HCT116 (cell line): ENCODE data around the gene CAMK2D. TPM values are rescaled to one million over a fixed set of nuclear protein-coding genes. Genes with fewer than 3 reads are reported as not detected.

ENCODE experiments used
- ATAC-seq: fragments of 200-7000 bp; cut with Tn5 transposase; 2 replicates; pipeline ENCODE4 v1.9.1; 2020; ENCODE audit warnings: mild to moderate bottlenecking, moderate library complexity
- BruUV-seq: library from RNA; stranded (reverse); fragments of 400-500 nt; replicated peaks from 2 replicates; lab custom pipeline; 2021; lab: Mats Ljungman, UMichigan
- CTCF ChIA-PET: fragments of 300-600 bp; sonication (Branson Sonifier 250); formaldehyde crosslinking; loops from one replicate; lab custom pipeline; 2021; ENCODE audit warnings: antibody characterized with exemption; lab: Charles Lee
- POLR2A ChIA-PET: fragments of 300-600, 350-600 bp; sonication (Branson Sonifier 250); formaldehyde crosslinking; loops from one replicate; lab custom pipeline; 2021; ENCODE audit warnings: antibody characterized with exemption; lab: Charles Lee
- RAD21 ChIA-PET, 2 experiments: fragments of 300-600 bp; sonication (Branson Sonifier 250); formaldehyde crosslinking; loops; one replicate each; lab custom pipeline; 2023; ENCODE audit warnings: low total read pairs in 2 of 2; ENCODE audit not compliant: uncharacterized antibody in 2 of 2, unreplicated experiment in 2 of 2, low non-redundant PET in 1 of 2; lab: Charles Lee
- DNase-seq: peaks from one replicate; pipeline ENCODE4 v3.0.0-alpha.2; 2010; ENCODE audit warnings: low read depth, low spot score
- H2AFZ ChIP-seq: fragments of 200-600 bp; shearing (Covaris generic), sonication (generic); 2 replicates; pipeline ENCODE4 v1.6.1; 2017; ENCODE audit warnings: low read depth, mixed run types, mixed read lengths, antibody characterized with exemption, low read length; ENCODE audit not compliant: poor library complexity, severe bottlenecking
- H3K27ac ChIP-seq: 2 replicates; pipeline ENCODE4 v1.5.1; 2012; ENCODE audit warnings: low read depth, low read length
- H3K27me3 ChIP-seq: fragments of 200-600 bp; sonication (generic); 2 replicates; pipeline ENCODE4 v1.6.1; 2016; ENCODE audit warnings: mixed run types, low read length, mixed read lengths; ENCODE audit not compliant: insufficient read depth
- H3K36me3 ChIP-seq, 2 experiments: fragments of 200-500 bp in 1 of 2; fragments of 200-600 bp in 1 of 2; sonication (Bioruptor generic) in 1 of 2; sonication (generic) in 1 of 2; 2 replicates each; pipeline versions ENCODE4 v1.5.1 to v1.6.1; 2014 to 2016; ENCODE audit warnings: low read length in 2 of 2, inconsistent platforms in 1 of 2, mixed read lengths in 1 of 2, mixed run types in 1 of 2; ENCODE audit not compliant: insufficient read depth in 2 of 2, control insufficient read depth in 1 of 2
- H3K4me1 ChIP-seq, 2 experiments: fragments of 200-600 bp in 1 of 2; sonication (generic) in 1 of 2; 2 replicates each; pipeline versions ENCODE4 v1.5.1 to v1.6.1; 2012 to 2017; ENCODE audit warnings: low read length in 2 of 2, inconsistent platforms in 1 of 2, mild to moderate bottlenecking in 1 of 2, mixed read lengths in 1 of 2, mixed run types in 1 of 2, moderate library complexity in 1 of 2; ENCODE audit not compliant: insufficient read depth in 2 of 2, control insufficient read depth in 1 of 2
- H3K4me2 ChIP-seq: fragments of 200-600 bp; sonication (generic); 2 replicates; pipeline ENCODE4 v1.6.1; 2017; ENCODE audit warnings: mixed run types, low read length, mixed read lengths
- H3K4me3 ChIP-seq, 2 experiments: fragments of 200-600 bp in 1 of 2; sonication (generic) in 1 of 2; replicated peaks in 1 of 2; 2 replicates each; pipeline ENCODE4 v1.5.1; 2011 to 2016; ENCODE audit warnings: low read length in 2 of 2, control low read depth in 1 of 2, low read depth in 1 of 2, mild to moderate bottlenecking in 1 of 2, mixed read lengths in 1 of 2, mixed run types in 1 of 2
- H3K79me2 ChIP-seq: fragments of 200-600 bp; sonication (generic); 2 replicates; pipeline ENCODE4 v1.6.1; 2017; ENCODE audit warnings: mild to moderate bottlenecking, mixed run types, low read length, moderate library complexity, mixed read lengths; ENCODE audit not compliant: insufficient read depth
- H3K9ac ChIP-seq: fragments of 200-600 bp; sonication (generic); 2 replicates; pipeline ENCODE4 v1.6.1; 2016; ENCODE audit warnings: low read length, mixed read lengths
- H3K9me2 ChIP-seq: fragments of 200-600 bp; sonication (generic), shearing (Covaris generic); 2 replicates; pipeline ENCODE4 v1.6.1; 2017; ENCODE audit warnings: mixed run types, mild to moderate bottlenecking, moderate library complexity; ENCODE audit not compliant: insufficient read depth
- H3K9me3 ChIP-seq, 2 experiments: fragments of 200-500 bp in 1 of 2; fragments of 200-600 bp in 1 of 2; sonication (Bioruptor generic) in 1 of 2; sonication (generic) in 1 of 2; 2 replicates each; pipeline ENCODE4 v1.6.1; 2014 to 2017; ENCODE audit warnings: low read length in 2 of 2, mixed read lengths in 2 of 2, inconsistent platforms in 1 of 2, low read depth in 1 of 2, mild to moderate bottlenecking in 1 of 2, mixed run types in 1 of 2, moderate library complexity in 1 of 2; ENCODE audit not compliant: control insufficient read depth in 1 of 2, insufficient read depth in 1 of 2
- H4K20me1 ChIP-seq: fragments of 200-600 bp; sonication (generic), shearing (Covaris generic); 2 replicates; pipeline ENCODE4 v1.6.1; 2017; ENCODE audit warnings: mixed run types, mild to moderate bottlenecking, moderate library complexity; ENCODE audit not compliant: insufficient read depth
- ATF3 ChIP-seq: IDR thresholded peaks from 2 replicates; pipeline ENCODE4 v1.6.1; 2012
- CBX3 ChIP-seq: IDR thresholded peaks from 2 replicates; pipeline ENCODE4 v1.6.1; 2012; ENCODE audit warnings: low read depth
- CEBPB ChIP-seq: IDR thresholded peaks from 2 replicates; pipeline ENCODE4 v1.6.1; 2012; ENCODE audit warnings: low read depth
- CTCF ChIP-seq, 3 experiments: fragments of 200-600 bp in 1 of 3; sonication (generic) in 1 of 3; IDR thresholded peaks in 2 of 3; conservative IDR thresholded peaks in 1 of 3; 2 replicates each; pipeline ENCODE4 v1.5.1; 2012 to 2017; ENCODE audit warnings: low read depth in 2 of 3, low read length in 2 of 3, antibody characterized with exemption in 1 of 3, borderline replicate concordance in 1 of 3, control low read depth in 1 of 3, mild to moderate bottlenecking in 1 of 3, mixed read lengths in 1 of 3, mixed run types in 1 of 3, moderate library complexity in 1 of 3; ENCODE audit not compliant: insufficient read depth in 1 of 3
- EGR1 ChIP-seq: IDR thresholded peaks from 2 replicates; pipeline ENCODE4 v1.6.1; 2012; ENCODE audit warnings: low read depth
- ELF1 ChIP-seq: IDR thresholded peaks from 2 replicates; pipeline ENCODE4 v1.6.1; 2012; ENCODE audit warnings: low read depth, borderline replicate concordance
- FOSL1 ChIP-seq: IDR thresholded peaks from 2 replicates; pipeline ENCODE4 v1.6.1; 2012; ENCODE audit warnings: low read depth
- MAX ChIP-seq: IDR thresholded peaks from 2 replicates; pipeline ENCODE4 v1.6.1; 2012
- POLR2AphosphoS5 ChIP-seq: IDR thresholded peaks from 2 replicates; pipeline ENCODE4 v1.6.1; 2011; ENCODE audit warnings: mild to moderate bottlenecking, low read depth, low read length, moderate library complexity
- RAD21 ChIP-seq: IDR thresholded peaks from 2 replicates; pipeline ENCODE4 v1.6.1; 2012; ENCODE audit warnings: low read depth, mild to moderate bottlenecking
- SIN3A ChIP-seq: IDR thresholded peaks from 2 replicates; pipeline ENCODE4 v1.6.1; 2012; ENCODE audit warnings: low read depth
- SP1 ChIP-seq: IDR thresholded peaks from 2 replicates; pipeline ENCODE4 v1.6.1; 2012; ENCODE audit warnings: low read depth
- SRF ChIP-seq: IDR thresholded peaks from 2 replicates; pipeline ENCODE4 v1.6.1; 2012; ENCODE audit warnings: low read depth
- TCF7L2 ChIP-seq: IDR thresholded peaks from 2 replicates; pipeline ENCODE4 v1.7.0; 2011; ENCODE audit warnings: borderline replicate concordance, inconsistent platforms; ENCODE audit not compliant: insufficient read depth, insufficient read length; ENCODE audit errors: extremely low read depth
- YY1 ChIP-seq: IDR thresholded peaks from 2 replicates; pipeline ENCODE4 v1.6.1; 2011; ENCODE audit warnings: low read length, low read depth, moderate library complexity, mild to moderate bottlenecking; ENCODE audit not compliant: insufficient replicate concordance; ENCODE audit errors: extremely low read depth
- ZFX ChIP-seq: fragments of 450-650 bp; IDR thresholded peaks from 2 replicates; pipeline ENCODE4 v1.6.1; 2017
- ZNF274 ChIP-seq: fragments of 200-500 bp; sonication (Bioruptor generic); IDR thresholded peaks from 2 replicates; pipeline ENCODE4 v1.6.1; 2014; ENCODE audit warnings: mild to moderate bottlenecking, low read depth, low read length, inconsistent platforms
- intact Hi-C: fragments of 100-400 bp; cut with micrococcal nuclease; formaldehyde crosslinking; loops from 2 replicates; pipeline ENCODE4 v1.10.0; 2022
- total RNA-seq: library from RNA; stranded (reverse); gene quantifications from one replicate; pipeline ENCODE4 v1.2.1, GENCODE V29; 2021; ENCODE audit not compliant: unreplicated experiment

Gene CAMK2D
- total RNA-seq, 1 experiment from 2014 or later, result 67.0 TPM

DNA sequence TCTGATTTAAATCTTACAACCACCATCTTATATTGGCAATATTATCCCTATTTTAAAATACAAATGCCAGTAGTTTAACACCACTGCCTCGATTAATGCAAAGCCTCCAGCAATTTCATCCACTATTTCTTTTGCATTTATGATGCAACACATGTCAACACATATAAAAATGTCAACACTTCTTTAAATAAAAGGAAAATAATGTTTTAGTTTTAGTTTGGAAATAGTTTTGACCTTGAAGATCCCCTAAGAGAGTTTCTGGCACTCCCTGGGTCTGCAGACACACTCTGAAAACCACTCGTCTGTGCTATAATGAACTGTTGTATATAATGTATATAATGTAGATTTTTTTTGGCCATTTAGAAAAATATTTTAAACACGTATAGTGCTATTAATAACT lies 99.0 kb downstream of the CAMK2D start:
- intact Hi-C loops, result no loop called here

DNA sequence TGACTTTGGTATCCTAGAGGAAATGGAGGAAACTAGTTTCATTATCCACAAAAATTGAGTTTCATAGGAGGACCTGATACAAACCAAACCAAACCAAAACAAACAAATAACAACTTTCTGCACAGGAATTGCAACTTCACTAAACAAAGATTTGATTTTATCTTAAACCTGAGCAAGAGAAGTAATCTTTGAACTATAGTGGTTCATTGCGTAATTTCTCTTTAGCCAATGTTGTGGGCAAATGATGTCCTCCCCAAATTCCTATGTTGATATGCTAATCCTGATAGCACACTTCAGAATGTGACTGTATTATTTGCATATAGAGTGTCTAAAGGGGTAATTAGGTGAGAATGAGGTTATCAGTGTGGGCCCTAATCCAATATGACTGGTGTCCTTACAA lies 102.4 kb downstream of the CAMK2D start:
- H3K4me3 ChIP-seq, result no peak overlapping the region
- no peaks in the 10 kb centered on the region for H3K9me2 ChIP-seq
- peaks cover 18 to 25% of the 10 kb centered on the region in 2 experiments for H3K4me1 ChIP-seq
- H3K27me3 ChIP-seq, result no peaks in the 10 kb centered on the region
- no TSS peak for BruUV-seq
- H3K36me3 ChIP-seq, result no peaks in the 10 kb centered on the region
- H3K9me3 ChIP-seq, result no peaks in the 10 kb centered on the region; a peak in 1 of 4 replicates
- DNase-seq, result no peak
- intact Hi-C loops, result no loop called here
- no peaks in the 10 kb centered on the region for H4K20me1 ChIP-seq
- no peaks in the 10 kb centered on the region for H3K79me2 ChIP-seq
- ChIA-PET CTCF (no interaction called here), RAD21 (no interaction called here), POLR2A (no interaction called here)
- no peak for ATAC-seq
- no peak for TF ChIP-seq CTCF (IDR thresholded peaks at IDR 0.05 in 2 of 3, conservative IDR thresholded peaks at IDR 0.05 in 1 of 3; ENCODE audit: borderline replicate concordance in 1 of 3, insufficient read depth in 1 of 3, low read depth in 2 of 3, low read length in 2 of 3)
- TF ChIP-seq ATF3, result no peak
- no peak for TF ChIP-seq RAD21
- TF ChIP-seq POLR2AphosphoS5, result no peak
- no peak for TF ChIP-seq YY1
- no peak for TF ChIP-seq SRF
- no peak for TF ChIP-seq SP1
- TF ChIP-seq MAX, result no peak
- no peak overlapping the region for H3K4me2 ChIP-seq
- no peak overlapping the region for H3K9ac ChIP-seq
- H3K27ac ChIP-seq, result no peak overlapping the region
- no peak overlapping the region for H2AFZ ChIP-seq

More for the DNA sequence above, 99.0 kb downstream of the CAMK2D start:
- Histone ChIP-seq H3K4me1 (peaks cover 5 to 15% of the 10 kb centered on the region in 2 experiments), H3K4me3 (no peak overlapping the region)
- ATAC-seq, result no peak
- RAD21 ChIA-PET, result no interaction called here
- TF ChIP-seq ZNF274 (no peak), SRF (no peak), ELF1 (no peak), SIN3A (no peak), EGR1 (no peak), SP1 (no peak), ATF3 (no peak), CBX3 (no peak), RAD21 (no peak), MAX (no peak), FOSL1 (no peak), CEBPB (no peak), ZFX (no peak), TCF7L2 (no peak)
- TF ChIP-seq, all 23 proteins: peak for 0
- no peaks in the 10 kb centered on the region; a peak in 1 of 4 replicates for H3K9me3 ChIP-seq
- ChIA-PET CTCF (no interaction called here), POLR2A (no interaction called here)
- no peaks in the 10 kb centered on the region for H4K20me1 ChIP-seq
- H3K79me2 ChIP-seq, result no peaks in the 10 kb centered on the region
- no peak overlapping the region for H3K27ac ChIP-seq
- no peak overlapping the region for H3K9ac ChIP-seq
- no peak overlapping the region for H3K4me2 ChIP-seq
- H3K27me3 ChIP-seq, result no peaks in the 10 kb centered on the region
- BruUV-seq, result no TSS peak
- no peak overlapping the region for H2AFZ ChIP-seq
- H3K9me2 ChIP-seq, result no peaks in the 10 kb centered on the region
- H3K36me3 ChIP-seq, result no peaks in the 10 kb centered on the region
- DNase-seq, result no peak
